GM19328 (cell line): Measurements from ENCODE around the gene CAB39.

Experiments
- ATAC-seq: cut with Tn5 transposase; IDR thresholded peaks from one replicate; pipeline ENCODE4 v1.9.1; 2021; ENCODE audit warnings: mild to moderate bottlenecking, moderate library complexity; ENCODE audit not compliant: unreplicated experiment

The CAB39 gene

GRCh38 chr2:230748087-230748486 lies 35.4 kb downstream of the CAB39 start:
- no peak for ATAC-seq

DNA sequence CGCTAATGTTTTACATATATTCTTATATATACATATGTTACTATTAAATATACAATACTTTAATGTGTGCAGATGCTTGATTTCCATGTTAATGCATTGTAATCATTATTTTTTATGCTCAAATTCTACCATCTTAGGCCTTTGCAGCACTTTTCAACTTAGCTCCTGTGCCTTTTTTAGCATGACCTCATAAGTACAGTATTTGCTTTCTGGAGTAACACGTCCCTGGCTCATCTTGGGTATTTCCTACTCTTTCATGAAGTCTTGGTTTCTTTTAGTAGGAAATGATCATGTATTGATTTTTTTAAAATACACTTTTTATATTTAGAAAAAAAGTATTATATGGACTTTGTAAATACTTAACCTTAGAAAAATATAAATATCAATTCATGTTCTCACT lies 36.5 kb downstream of the CAB39 start:
- no peak for ATAC-seq

GRCh38 chr2:230751062-230751461 lies 38.4 kb downstream of the CAB39 start:
- ATAC-seq, result no peak

DNA sequence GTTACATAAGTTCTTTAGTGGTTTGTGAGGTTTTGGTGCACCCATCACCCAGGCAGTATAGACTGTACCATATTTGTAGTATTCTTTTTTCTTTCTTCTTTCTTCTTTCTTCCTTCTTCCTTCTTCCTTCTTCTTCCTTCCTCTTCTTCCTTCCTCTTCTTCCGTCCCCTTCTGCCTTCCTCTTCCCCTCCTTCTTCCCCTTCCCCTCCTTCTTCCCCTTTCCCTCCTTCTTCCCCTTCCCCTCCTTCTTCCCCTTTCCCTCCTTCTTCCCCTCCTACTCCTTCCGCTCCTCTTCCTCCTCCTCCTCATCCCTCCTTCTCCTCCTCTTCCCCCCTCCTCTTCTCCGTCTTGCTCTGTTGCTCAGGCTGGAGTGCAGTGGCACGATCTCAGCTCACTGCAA lies 41.6 kb downstream of the CAB39 start:
- no peak for ATAC-seq

GRCh38 chr2:230757476-230757875 lies 44.8 kb downstream of the CAB39 start:
- ATAC-seq, result no peak

DNA sequence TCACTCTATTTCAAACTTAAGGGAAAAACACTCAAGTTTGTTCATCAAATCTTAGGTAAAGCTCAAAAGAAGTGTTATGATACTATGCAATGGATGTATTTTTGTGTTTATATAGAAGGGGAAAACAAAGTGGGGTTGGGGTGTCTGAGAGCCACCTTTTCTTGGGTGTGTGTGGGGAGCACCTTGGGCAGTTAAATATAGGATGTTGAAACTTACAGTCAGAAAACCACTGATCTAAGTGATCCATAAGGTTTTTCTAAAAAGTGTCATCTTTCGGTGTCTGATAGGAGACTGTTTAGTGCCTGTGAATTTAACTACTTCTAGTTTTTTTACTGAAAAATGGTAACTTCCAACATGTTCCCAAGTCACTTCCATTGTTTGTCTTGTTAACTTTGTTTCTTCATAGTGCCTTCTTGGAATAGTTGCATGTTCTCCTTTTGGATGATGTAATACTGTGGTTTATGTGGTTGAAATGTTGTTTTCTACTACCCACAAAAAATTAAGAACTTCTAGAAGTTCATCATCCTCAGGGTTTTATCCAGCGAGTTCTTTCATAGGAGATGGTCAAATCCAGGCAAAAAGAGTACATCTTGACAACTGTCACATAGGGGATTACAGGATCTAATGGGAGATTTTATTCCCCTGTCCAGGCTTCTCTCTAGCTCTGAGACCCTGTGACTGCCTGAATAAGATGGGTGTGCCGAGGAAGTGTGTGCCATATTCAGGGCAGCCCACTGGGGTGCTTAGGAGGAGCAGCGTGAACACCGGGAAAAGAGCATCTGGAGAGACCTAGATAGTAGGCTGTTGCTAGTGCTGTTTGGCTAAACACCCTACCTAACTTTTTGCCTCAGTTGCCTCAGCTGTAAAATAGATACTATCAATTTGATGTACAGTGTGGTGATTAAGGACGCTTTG lies 46.2 kb downstream of the CAB39 start:
- ATAC-seq, result no peak

DNA sequence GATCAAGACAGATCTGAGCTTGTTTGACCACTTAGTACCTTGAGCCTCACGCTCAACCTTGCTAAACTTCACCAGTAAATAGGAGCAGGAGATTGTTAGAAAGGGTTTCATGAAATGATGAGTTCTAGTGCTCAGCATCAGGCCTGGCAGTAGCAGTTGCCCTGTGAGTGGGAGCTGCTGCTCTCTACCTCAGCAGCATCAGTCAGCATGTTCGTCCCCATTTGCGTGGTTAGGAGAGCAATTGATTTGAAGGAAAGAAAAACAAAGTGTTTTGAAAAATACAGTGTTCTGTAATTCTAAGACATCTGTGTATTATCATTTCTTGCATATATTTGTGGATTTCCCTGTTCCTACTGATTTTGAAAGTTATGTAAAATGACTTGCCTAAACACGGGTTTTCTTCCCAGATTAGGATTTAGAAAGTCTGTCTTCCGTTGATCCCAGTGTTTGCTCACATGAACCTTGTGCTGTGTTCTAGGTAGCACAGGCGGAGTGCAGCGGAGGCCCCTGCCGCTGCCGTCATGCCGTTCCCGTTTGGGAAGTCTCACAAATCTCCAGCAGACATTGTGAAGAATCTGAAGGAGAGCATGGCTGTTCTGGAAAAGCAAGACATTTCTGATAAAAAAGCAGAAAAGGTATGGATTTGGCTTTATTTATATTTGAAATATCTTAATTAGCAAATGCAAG lies 47.0 kb downstream of the CAB39 start:
- ATAC-seq, result no peak

GRCh38 chr2:230761704-230762103 lies 49.1 kb downstream of the CAB39 start:
- no peak for ATAC-seq

- no peak for ATAC-seq
Observed at GRCh38 chr2:230762317-230762896, 49.8 kb downstream of the CAB39 start.

- no peak for ATAC-seq
Observed at GRCh38 chr2:230764346-230764745, 51.7 kb downstream of the CAB39 start.

DNA sequence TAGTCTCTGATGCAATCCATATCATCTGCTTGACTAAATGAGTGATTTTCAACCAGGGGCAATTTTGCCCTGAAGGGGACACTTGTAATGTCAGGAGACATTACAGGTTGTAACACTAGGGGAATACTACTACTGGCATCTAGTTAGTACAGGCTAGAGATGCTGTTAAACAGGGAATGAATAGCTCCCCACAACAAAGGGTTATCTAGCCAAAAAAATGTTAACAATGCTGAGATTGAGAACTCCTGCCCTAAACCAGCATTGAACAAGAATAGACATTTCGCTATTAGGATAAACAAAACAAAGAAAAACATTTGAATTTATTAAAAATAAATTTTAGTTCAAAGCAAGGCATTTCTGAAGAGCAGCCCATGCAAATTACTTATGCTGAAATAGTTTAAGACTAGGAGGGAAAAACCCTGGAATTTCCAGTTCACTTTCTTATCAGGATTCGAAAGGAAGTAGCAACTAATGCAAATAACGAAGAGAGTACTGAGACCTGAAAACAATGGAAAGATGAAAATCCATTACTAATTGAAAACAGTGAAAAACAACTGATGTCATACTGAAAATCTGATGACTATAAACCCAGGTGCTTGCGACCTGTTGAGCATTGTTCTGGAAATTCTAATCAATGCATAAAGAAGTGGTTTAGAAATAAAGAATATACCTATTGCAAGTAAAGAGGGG lies 53.1 kb downstream of the CAB39 start:
- ATAC-seq, result no peak

GRCh38 chr2:230767862-230768388 lies 55.3 kb downstream of the CAB39 start:
- ATAC-seq, result no peak

- no peak for ATAC-seq
Observed at GRCh38 chr2:230770804-230771203, 58.2 kb downstream of the CAB39 start.

DNA sequence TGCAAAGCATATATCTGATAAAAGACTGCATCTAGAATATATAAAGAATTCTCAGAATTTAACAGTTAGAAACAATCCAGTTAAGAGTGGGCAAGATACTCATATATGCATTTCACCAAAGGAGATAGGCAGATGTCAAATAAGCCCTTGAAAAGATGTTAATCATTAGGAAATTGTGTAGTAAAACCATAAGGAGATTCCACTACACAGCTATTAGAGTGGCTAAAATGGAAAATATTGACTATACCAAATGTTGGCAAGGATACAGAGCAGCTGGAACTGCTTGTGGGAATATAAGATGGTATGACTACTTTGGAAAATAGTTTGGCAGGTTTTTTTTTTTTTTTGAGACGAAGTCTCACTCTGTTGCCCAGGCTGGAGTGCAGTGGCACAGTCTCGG lies 59.5 kb downstream of the CAB39 start:
- no peak for ATAC-seq

DNA sequence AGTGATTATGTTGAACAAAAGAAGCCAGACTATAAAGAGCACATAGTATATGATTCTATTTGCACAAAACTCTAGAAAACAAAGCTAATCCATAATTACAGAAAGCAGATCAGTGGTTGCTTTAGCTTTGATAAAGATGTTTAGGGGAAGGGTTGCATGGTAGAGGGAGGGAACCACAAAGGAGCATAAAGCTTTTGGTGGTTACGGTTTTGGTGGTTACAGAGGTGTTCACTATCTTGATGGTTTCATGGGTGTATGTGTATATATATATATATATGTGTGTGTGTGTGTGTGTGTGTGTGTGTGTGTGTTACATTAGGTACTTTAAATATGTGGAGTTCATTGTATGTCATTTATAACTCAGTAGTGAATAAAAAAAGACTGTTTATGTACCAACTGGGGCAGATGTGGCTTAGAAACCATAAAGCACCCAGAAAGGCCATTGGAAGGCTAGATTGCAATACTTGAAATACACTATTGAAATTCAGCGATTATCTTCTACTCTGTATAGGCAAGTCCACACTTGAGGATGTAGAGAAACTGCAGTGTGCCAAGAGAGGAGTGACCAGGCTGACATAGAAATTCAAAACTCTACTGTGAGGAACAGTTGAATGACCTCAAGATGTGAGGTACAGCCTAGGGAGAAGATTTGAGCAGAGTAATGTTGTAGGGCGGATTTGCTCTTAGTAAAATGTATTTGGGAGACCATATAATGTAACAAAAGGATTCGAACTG lies 60.6 kb downstream of the CAB39 start:
- ATAC-seq, result no peak

DNA sequence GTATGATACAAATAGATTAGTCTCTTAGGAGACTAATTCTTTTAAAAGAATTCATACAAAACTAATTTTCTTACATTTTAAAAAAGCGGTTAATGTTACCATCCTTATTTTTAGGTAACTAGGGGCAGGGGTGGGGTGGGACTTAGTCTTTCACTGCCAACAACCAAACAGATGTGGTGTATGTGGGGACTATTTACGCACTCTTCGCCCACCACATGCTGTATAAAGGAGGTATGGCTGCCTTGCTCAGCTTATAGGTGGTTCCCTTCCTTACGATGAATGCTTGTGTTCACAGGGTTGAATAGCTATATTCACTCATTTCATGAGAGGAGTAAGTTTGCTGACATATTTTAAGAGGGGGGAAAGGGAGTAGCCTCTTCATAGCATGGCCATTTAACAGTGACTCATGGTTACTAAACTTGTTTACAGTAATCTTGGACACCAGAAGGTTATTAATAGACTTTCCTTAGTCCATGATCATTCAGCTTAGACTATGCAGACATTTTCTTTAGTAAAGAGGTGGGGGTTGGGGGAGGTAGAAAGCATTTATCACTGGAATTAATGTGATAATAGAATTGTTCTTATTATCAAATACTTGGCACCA lies 61.8 kb downstream of the CAB39 start:
- ATAC-seq, result no peak

DNA sequence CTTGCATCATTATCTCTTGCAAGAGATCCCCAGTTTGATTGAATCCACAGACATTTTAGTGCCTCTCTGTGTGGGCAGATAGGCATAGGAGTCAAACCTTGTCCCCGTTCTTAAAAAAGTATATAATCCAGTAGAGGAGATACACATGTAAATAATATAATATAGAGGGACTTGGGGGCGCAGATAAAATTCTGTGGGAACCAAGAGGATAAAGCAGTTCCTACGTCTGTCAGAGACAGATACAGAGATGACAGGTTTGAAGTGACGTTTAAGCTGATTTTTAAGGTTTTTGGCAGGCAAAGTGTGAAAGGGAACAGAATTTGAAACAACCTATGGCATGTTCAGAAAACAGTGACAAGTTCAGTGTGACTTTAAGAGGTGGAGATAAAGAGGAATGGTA lies 63.1 kb downstream of the CAB39 start:
- no peak for ATAC-seq

- no peak for ATAC-seq
Observed at GRCh38 chr2:230777721-230778120, 65.1 kb downstream of the CAB39 start.

- ATAC-seq, result no peak
Observed at GRCh38 chr2:230778350-230779063, 65.9 kb downstream of the CAB39 start.
